NCI-H2081 (cell line): Measurements from ENCODE around the gene PYGO2.
A peak's percentile ranks its signal among the peaks of the same experiment; 100 is the strongest.
"Not testable (repeated sequence)": the region's sequence is repeated elsewhere in the genome, so short reads cannot be mapped to it uniquely, and the experiment has no call there.

Source experiments
- DNase-seq, 2 experiments: peaks; one replicate each; lab custom pipeline; 2025; lab: John Stamatoyannopoulos, UW

Gene PYGO2

DNA sequence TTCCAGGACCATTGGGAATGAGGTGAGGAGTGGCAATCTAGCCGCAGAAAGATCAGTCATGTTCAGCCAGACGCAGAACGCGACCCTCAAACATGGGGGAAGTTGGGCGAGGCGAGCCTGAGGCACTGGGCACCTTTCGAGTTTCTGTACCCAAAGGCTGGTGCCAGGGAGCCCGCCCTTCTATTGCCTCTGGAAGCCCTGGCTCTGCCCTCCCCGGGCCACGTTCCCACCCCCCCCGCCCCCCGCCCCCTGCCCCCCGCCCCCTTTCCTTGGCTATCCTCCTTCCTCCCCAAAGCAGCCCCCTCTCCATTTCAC is 38.8 kb upstream of the PYGO2 start:
- peak in 1 of 2 experiments; percentile 74 for DNase-seq

DNA sequence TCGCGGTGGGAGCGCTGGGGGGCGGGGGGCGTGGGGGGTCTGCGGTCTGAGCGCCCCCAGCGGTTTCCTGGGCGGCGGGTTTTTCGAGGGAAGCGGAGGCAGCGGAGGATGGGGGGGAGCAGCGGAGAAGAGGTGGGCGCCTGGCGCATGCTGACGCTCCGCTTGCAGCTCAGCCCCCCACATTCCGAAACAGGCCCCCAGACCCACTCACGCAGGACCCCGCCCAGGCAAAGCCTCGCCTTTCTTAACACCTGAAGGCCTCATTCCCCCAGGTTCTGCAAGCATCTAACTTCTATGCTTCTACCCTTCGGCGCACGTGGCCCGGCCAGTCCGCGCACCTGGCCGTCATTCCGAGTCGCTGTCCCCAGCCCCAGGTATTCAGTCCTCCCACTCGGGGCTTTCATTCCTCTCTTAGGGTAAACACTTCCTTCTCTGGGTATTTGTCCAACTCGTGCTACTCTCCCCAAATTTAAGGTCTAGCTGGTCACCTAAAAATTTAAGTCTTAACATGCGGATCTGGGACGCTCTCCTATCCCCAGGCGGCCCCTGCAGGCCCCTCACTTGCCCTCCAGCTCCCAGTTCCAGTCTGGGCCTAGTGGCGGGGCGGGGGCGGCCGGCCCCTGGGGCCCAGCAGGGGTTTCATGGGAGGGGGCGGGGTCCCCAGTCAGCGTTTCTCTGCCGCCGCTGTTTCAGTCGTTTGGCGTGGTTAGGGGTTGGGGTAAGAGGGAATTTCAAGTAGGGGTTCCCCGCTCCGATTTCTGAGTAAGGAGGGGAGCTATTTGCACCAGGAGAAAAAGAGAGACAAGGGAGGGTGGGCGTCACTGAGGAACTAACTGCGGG is 38.2 kb upstream of the PYGO2 start:
- peak; percentile 58 to 76 for DNase-seq

DNA sequence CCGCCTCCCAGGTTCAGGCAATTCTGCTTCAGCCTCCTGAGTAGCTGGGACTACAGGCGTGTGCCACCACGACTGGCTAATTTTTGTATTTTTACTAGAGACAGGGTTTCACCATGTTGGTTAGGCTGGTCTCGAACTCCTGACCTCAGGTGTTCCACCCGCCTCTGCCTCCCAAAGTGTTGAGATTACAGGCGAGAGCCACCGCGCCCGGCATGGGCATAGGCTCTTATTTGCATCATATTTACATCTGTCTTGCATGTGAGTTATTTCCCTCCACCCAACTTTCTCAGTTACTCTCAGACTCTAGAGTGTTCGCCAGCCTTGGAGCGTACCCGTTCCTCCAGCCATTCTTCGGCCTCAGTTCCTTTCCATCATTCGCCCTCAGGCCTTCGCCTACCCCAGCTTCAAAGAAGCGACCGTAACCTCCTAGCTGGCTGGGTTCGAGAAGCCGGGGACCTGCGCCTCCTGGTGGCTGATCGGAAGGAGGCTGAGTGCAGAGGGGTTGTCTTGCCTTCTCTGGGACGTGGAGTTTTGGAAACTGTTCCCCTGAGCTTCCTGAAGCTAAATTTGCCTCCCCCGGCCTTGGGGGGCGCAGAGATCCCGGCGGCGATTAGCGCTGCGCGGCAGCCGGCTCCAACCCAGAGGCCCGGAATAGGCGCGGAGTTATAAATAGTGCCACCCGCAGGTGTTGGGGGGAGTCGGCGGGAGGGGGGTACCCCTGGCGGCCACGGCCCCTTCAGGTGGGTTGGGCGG is 37.4 kb upstream of the PYGO2 start:
- peak; percentile 77 to 82 for DNase-seq

DNA sequence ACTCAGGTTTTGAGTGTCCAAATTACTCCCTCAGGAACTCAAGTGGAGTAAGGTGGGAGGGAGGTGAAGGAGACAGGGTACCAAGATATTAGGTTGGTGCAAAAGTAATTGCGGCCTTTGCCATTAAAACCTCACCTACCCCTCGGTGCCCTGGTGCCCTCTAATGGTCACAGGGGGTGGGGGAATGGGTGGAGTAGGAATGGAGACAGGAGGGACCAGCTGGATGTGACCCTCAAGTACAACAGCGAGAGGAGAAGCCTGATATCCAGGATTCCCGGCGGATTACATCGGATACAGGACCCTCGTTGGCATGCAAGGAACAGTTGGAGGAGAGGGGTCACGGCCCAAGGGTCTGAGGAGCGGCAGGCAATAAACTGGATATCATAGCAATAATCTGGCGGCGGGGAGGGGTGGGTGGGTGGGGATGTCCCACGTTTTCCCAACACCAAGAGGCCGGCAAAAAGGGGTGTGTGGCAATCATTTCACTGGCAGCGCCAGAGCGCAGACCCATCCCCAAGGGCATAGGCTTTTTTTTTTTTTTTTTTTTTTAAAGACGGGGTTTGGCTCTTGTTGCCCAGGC is 36.7 kb upstream of the PYGO2 start:
- DNase-seq, result no peak

DNA sequence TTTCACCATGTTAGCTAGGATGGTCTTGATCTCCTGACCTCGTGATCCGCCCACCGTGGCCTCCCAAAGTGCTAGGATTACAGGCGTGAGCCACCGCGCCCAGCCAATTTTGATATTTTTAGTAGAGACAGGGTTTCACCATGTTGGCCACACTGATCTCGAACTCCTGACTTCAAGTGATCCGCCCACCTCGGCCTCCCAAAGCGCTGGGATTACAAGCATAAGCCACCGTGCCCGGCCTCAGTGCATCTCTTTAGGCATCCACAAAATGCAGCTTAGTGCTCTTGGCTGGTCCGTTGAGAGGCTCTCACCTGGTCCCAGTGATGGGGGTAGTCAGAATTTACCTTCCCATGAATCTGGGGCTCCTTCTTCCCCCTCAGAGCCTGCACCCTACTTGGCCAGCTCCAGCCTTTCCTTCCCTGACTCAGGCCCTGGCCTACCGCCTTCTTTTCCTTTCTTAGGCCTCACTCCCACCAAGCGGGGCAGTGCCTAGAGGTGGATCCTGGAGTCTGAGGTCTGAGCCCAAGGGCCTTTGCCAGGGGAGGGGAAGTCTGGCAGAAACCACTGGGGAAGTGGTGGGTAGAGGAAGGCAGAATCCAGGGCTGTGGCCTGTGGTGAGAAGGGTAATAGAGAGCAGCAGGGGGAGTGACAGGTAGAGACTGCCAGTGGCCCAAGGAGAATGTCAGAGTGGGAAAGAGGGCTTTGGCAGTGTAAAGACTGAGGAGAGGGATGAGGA is 35.6 kb upstream of the PYGO2 start:
- no peak for DNase-seq

DNA sequence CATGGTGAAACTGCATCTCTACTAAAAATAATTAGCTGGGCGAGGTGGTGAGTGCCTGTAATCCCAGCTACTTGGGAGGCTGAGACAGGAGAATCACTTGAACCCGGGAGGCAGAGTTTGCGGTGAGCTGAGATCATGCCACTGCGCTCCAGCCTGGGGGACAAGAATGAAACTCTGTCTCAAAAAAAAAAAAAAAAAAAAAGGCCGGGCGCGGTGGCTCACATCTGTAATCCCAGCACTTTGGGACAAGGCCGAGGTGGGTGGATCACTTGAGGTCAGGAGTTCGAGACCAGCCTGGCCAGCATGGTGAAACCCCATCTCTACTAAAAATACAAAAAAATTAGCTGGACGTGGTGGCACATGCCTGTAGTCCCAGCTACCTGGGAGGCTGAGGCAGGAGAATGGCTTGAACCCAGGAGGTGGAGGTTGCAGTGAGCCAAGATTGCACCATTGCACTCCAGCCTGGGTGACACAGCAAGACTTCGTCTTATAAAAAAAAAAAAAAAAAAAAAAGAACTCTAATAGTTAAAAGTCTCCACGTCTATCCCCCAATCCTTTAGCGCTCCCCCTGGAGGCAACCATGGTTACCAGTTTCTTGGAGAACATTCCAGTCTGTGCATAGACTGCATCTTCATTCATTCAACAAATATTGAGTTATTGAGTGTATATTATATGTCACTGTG is 33.9 kb upstream of the PYGO2 start:
- not testable (repeated sequence) for DNase-seq

DNA sequence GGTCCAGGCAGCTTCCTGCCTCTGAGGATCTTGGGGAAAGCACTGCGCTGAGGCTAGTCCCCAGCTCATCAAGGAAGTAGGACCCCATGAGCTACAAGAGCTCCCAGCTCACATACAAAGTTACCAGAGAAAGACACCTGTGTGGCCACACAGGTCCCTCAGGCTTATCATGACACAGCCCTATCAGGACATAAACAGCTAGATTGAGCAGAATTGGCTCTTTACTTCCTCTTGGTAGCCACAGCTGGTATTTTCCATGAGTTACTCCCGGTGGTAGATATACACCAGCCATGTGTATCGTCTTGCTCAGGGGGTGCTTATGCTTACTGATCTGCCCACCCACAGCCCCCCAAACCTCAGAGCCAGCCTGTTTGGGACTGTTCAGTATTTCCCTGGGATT is 33.0 kb upstream of the PYGO2 start:
- DNase-seq, result no peak

DNA sequence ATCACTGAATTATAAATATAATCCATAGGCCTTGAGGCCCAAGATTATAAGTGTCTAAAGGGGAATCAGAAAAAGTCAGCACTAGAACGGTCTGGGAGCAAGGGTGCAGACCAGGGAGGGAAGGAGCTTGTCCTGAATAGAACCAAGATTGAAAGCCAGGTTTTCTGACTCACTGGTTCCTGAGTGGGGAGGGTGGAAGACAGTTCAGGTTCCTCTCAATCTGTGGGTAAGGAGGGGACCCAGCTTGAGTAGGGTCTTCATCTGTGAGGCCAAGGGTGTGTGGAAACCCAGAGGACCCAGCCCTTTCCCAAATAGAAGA is 32.6 kb upstream of the PYGO2 start:
- no peak for DNase-seq

DNA sequence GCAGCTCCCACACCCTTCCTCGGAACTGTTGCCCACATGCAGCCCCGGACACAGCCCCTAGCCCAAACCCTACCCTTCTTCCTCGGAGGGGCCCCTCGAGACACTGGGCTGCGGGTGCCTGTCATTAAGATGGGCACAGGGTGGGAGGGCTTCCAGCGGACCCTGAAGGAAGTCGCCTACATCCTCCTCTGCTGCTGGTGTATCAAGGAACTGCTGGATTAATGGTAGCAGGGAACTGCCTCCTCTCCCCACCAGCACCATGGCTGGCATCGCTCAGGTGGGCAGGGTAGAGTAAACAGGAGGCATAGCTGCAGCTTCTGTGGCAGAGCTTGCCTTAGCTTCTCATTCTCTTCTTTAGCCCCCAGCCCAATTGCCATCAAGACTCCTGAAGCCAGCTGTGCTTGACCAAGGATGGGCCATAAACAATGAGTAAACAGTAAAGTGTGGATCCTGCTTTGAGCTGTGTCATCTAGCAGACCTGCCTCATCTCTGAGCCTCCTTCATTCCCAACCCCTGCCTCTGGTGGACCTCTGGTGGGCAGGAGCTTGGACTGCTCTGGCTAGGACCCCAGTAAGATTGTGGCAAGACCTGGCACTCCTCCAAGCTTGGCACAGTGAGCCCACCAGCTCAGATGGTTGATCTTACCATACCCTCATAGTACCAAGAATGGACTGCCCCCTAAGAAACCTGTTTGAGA is 32.1 kb upstream of the PYGO2 start, which contains the start of gene LENEP:
Gene LENEP (plus strand): TSS at position 15 of the 697 bp plus-strand sequence. CDS start 22 bp downstream, at position 37.
- no peak for DNase-seq

DNA sequence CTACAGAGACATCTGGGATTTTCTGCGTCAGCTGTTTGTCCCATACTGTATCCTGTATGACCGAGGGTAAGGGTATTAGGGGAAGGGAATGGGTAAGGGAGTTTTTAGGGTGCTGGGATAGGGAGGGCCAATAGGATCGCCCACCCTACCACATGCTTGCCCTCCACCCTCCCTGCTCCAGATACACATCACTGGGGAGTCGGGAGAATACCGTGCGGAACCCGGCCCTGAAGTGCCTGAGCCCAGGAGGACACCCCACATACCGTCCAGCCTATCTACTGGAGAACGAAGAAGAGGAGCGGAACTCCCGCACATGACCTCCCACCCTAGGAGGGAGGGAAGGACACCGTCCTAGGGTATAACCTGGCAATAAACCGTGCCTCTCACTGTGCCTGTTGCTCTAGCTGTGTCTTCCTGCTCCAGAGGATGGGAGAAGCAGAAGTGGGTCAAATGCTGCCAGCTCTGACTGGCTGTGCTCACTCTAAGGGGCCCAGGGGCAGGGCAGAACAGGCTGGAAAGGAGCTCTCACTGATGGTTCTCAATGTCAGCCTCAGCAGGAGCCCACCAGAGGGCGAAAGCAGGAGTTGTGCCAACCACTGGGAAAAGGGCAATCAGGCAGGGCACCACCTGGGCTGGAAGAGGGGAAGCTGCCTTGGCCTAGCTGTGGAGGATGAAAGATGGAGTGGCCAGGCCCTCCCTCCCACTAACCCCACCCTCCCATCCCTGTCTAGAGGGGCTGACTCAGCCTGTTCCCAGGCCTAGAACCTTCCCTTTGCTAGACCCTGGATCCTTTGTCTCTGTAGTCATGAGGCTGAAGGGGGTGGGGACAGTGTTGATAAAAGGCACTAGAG is 31.4 kb upstream of the PYGO2 start:
- DNase-seq, result peak in 1 of 2 experiments; percentile 19

DNA sequence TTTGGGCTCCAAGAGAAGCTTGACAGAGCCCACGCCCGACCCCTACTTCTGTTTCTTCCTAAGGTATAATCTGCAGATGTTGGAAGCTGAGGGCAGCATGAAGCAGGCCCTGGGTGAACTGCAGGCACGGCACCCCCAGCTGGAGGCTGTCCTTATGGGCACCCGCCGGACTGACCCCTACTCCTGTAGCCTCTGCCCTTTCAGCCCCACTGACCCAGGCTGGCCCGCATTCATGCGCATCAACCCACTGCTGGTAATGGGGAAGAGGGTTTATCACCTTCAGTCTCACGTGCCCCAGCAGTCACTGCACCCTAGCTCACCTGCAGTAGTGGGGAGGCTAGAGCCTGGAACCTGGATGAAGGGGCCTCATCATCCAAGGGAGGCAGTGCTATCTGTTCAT is 28.7 kb upstream of the PYGO2 start:
- no peak for DNase-seq

DNA sequence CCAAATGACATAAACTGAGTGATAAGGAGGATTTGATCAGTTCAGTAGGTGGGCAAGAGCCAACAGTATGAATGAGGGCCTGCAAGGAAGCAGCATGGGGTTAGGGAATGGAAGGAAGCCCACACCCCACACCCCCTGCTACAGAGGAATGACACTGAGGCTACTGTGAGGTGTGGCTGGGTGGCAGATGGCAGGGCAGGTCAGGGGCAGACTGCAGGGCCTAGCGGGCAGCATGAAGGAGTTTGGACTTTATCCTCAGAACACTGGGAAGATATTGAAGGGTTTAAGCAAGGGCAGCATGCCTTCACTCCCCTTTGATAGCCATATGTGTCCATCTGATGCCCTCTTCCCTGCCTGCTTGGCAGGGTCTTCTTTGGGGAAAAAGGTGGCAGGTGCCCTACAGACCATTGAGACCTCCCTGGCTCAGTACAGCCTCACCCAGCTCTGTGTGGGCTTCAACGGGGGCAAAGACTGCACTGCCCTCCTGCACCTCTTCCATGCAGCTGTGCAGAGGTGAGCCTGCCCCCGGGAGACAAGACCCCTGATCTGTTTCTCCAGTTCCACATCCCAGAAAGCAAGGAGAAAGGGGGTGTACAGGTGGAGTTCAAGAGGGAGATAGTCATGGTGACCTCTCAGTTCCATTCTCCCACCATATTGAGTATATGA is 27.7 kb upstream of the PYGO2 start:
- no peak for DNase-seq

DNA sequence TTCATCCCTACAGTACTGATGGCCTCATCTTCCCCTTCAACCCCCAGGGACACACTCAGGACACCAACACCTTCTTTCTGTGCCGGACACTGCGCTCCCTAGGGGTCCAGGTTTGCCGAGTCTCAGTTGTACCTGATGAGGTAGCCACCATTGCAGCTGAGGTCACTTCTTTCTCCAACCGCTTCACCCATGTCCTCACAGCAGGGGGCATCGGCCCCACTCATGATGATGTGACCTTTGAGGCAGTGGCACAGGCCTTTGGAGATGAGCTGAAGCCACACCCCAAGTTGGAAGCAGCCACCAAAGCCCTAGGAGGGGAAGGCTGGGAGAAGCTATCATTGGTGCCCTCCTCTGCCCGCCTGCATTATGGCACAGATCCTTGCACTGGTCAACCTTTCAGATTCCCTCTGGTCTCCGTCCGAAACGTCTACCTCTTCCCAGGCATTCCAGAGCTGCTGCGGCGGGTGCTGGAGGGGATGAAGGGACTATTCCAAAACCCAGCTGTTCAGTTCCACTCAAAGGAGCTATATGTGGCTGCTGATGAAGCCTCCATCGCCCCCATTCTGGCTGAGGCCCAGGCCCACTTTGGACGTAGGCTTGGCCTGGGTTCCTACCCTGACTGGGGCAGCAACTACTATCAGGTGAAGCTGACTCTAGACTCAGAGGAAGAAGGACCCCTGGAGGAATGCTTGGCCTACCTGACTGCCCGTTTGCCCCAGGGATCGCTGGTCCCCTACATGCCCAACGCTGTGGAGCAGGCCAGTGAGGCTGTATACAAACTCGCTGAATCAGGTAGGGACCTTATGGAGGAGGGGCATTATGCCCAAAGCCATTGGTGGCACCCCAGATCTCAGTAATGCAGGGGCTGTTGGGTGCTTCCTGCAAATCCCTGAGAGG is 26.7 kb upstream of the PYGO2 start:
- no peak for DNase-seq

DNA sequence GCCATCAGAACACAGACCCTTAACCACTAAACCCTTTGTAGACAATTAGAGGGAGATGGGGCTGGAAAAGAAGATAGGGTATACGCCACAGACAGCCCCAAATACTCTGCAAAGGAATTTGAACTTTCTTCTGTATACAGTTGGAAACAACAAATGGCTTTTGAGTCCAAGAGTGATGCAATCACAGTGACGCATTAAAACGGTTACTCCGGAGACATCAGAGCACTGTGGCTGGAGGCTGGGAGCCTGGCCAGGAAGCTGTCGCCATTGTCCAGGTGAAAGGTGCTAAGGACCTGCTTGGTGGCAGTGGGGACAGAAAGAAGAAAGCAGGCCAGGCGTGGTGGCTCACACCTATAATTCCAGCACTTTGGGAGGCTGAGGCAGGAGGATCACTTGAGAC is 25.7 kb upstream of the PYGO2 start:
- no peak for DNase-seq

DNA sequence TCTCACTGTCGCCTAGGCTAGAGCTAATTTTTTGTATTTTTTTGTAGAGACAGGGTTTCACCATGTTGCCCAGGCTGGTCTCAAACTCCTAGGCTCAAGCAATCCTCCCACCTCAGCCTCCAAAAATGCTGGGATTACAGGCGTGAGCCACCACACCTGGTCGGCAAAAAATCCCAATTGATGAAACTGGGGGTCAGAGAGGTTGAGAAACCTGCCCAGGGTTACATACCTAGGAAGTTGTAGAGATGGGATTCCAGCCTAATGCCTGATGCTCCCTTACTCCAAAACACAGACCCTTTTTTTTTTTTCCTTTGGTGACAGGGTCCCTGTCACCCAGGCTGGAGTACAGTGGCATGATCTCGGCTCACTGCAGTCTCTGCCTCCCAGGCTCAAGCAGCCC is 25.2 kb upstream of the PYGO2 start:
- DNase-seq, result not testable (repeated sequence)

DNA sequence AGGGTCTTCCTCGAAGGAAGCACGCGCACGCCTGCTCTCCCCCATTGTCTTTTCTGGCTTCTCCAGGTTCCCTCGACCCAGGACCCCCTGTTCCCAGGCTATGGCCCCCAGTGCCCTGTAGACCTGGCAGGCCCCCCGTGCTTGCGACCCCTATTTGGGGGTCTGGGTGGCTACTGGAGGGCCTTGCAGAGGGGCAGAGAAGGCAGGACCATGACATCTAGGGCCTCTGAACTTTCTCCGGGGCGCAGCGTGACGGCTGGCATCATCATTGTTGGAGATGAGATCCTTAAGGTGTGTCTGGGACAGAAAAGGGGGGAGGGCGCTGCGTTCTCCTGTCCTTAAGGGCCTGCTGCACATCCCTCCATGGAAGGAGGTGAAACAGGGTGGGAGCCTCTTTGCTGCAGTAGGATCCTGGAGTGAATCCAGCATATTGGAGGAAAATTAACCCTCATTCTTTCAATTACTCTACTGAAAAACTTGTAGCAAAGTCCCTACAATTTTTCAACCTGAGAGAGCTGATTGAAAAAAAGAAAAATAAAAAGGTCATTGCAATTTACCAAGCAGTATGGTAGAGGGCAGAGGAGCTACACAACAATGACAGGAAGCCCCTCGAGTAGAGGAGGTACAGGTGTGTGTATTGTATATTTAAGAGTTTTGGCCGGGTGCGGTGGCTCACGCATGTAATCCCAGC is 22.3 kb upstream of the PYGO2 start:
- DNase-seq, result peak in 1 of 2 experiments; percentile 30

DNA sequence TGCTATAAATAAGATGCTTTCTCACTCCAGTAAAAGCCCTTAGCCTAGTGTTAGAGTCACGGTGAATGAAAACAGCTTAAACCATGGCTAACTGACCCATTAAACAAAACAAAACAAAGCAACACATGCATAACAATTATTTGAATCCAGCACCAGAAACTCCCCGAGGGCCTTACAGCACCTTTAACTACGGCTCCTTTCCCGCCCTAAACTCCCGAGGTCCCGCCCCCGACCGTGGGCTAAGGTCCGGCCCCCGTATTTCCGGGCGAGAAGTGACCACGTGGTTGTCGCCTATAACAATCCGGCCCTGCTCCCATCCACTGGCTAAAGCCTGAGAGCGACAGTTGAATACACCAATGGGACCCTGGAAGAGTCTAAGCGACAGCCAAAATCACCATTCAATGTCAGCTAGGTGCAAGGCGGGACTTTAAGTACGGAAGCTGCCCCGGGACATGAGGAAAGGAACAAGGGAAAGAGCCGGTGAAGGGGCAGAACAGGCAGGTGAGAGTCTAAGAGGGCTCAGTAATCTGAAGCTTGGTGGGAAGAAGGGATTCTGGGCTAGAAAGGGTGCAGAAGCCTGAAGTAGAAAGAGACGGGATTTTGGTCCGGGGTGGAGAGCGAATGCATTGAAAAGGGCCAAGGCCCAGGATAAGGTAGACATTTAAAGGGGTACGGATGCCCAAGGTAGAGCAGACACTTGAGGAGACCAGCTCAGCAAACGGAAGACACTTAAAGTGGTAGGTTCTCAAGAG is 21.5 kb upstream of the PYGO2 start, which contains the start of gene FLAD1:
Gene FLAD1 (plus strand): TSS at position 448 of the 752 bp plus-strand sequence. CDS start 351 bp downstream, outside the sequence.
- DNase-seq, result peak; percentile 100
